OCI-LY1 (cell line): ENCODE data around the gene ZFPM1.

Experiments
- CTCF ChIP-seq: fragments of 200-600 bp; sonication (generic), shearing (Covaris generic); IDR thresholded peaks from 2 replicates; pipeline ENCODE4 v1.5.1; 2017; ENCODE audit warnings: mild to moderate bottlenecking, antibody characterized with exemption, low read length, moderate library complexity, mixed read lengths
- EZH2 ChIP-seq: fragments of 200-600 bp; sonication (generic), shearing (Covaris generic); IDR thresholded peaks from 2 replicates; pipeline ENCODE4 v1.8.0; 2017; ENCODE audit warnings: borderline replicate concordance, mixed run types, mild to moderate bottlenecking, antibody characterized with exemption, low read length, moderate library complexity, mixed read lengths

DNA sequence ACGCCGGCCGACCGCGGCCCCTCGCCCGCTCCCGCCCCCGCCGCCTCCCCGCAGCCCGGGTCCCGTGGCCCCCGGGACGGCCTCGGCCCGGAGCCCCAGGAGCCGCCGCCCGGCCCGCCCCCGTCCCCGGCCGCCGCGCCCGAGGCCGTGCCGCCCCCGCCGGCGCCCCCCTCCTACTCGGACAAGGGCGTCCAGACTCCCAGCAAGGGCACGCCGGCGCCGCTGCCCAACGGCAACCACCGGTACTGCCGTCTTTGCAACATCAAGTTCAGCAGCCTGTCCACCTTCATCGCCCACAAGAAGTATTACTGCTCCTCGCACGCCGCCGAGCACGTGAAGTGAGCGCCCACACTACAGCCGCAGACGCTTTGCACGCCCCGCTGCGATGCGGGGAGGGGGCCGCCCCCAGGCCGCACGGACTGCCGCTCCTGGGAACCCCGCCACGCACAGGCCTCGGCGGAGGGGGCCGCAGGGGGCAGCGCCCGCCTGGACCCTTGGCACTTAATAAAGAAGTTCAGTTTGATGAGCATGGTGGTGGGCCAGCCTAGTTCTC, 81.6 kb downstream of the ZFPM1 start:
- TF ChIP-seq EZH2 (no peak), CTCF (no peak)
